ENCODE results near the gene CA10. TPM values are rescaled to one million over a fixed set of nuclear protein-coding genes. Genes with fewer than 3 reads are reported as not detected.

CA10 gene
- total and polyA plus RNA-seq, 2 of the 4 experiments (the other 2 are of a cell fraction) = not detected

DNA sequence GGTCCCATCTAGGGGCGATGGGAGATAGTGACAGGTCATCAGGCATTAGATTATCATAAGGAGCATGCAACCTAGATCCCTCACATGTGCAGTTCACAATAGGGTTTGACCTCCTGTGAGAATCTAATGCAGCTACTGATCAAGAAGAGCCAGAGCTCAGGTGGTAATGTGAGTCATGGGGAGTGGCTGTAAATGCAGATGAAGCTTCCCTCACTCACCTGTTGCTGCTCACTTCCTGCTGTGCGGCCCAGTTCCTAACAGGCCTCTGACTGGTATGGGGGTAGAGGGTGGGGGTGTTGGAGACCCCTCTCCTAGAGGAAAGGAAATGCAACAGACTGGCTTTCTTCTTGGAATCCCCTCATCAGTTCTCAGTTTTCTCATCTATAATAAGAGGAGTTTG, 131.4 kb downstream of the CA10 start:
- no peak overlapping the region for H2AK9ac ChIP-seq (replicated peaks; ENCODE audit: low read depth, low read length, poor library complexity)
- no peak overlapping the region for H3K27ac ChIP-seq (ENCODE audit: insufficient read depth, low read length)
- no peaks in the 10 kb centered on the region for H4K20me1 ChIP-seq (ENCODE audit: insufficient read depth, low read length)
- TF ChIP-seq, protein P1, sequence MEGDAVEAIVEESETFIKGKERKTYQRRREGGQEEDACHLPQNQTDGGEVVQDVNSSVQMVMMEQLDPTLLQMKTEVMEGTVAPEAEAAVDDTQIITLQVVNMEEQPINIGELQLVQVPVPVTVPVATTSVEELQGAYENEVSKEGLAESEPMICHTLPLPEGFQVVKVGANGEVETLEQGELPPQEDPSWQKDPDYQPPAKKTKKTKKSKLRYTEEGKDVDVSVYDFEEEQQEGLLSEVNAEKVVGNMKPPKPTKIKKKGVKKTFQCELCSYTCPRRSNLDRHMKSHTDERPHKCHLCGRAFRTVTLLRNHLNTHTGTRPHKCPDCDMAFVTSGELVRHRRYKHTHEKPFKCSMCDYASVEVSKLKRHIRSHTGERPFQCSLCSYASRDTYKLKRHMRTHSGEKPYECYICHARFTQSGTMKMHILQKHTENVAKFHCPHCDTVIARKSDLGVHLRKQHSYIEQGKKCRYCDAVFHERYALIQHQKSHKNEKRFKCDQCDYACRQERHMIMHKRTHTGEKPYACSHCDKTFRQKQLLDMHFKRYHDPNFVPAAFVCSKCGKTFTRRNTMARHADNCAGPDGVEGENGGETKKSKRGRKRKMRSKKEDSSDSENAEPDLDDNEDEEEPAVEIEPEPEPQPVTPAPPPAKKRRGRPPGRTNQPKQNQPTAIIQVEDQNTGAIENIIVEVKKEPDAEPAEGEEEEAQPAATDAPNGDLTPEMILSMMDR (conservative IDR thresholded peaks at IDR 0.05; ENCODE audit: low read depth, low read length) = no peak
- TF ChIP-seq POLR2A (IDR thresholded peaks at IDR 0.05; ENCODE audit: low read depth, low read length) (no peak), MAFK (IDR thresholded peaks at IDR 0.05; ENCODE audit: low read depth, low read length) (no peak), MXI1 (IDR thresholded peaks at IDR 0.05; ENCODE audit: borderline replicate concordance, low read depth, low read length) (no peak), FOS (IDR thresholded peaks at IDR 0.05; ENCODE audit: low read depth, low read length) (no peak), SMC3 (IDR thresholded peaks at IDR 0.05; ENCODE audit: low read depth, low read length) (no peak), BHLHE40 (IDR thresholded peaks at IDR 0.05; ENCODE audit: low read depth, low read length) (no peak), NFE2L2 (IDR thresholded peaks at IDR 0.05; ENCODE audit: low read depth, low read length) (no peak), RFX5 (IDR thresholded peaks at IDR 0.05; ENCODE audit: low read depth, low read length) (no peak), CEBPB (IDR thresholded peaks at IDR 0.05; ENCODE audit: low read depth, low read length) (no peak), MAZ (IDR thresholded peaks at IDR 0.05; ENCODE audit: borderline replicate concordance, low read depth, low read length) (no peak), RAD21 (IDR thresholded peaks at IDR 0.05; ENCODE audit: low read length) (no peak), RCOR1 (IDR thresholded peaks at IDR 0.05; ENCODE audit: insufficient replicate concordance, low read length) (no peak), USF2 (IDR thresholded peaks at IDR 0.05; ENCODE audit: low read depth, low read length) (no peak), CHD1 (IDR thresholded peaks at IDR 0.05; ENCODE audit: low read depth, low read length) (no peak)
- TF ChIP-seq, protein P2, sequence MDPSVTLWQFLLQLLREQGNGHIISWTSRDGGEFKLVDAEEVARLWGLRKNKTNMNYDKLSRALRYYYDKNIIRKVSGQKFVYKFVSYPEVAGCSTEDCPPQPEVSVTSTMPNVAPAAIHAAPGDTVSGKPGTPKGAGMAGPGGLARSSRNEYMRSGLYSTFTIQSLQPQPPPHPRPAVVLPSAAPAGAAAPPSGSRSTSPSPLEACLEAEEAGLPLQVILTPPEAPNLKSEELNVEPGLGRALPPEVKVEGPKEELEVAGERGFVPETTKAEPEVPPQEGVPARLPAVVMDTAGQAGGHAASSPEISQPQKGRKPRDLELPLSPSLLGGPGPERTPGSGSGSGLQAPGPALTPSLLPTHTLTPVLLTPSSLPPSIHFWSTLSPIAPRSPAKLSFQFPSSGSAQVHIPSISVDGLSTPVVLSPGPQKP (IDR thresholded peaks at IDR 0.05; ENCODE audit: borderline replicate concordance, low read depth, low read length) = no peak
- no peaks in the 10 kb centered on the region for H3K36me3 ChIP-seq (ENCODE audit: control insufficient read depth, insufficient read depth, low read length)
- no peak overlapping the region for H3K23ac ChIP-seq (ENCODE audit: low read depth, low read length)
- no peak overlapping the region for H3K18ac ChIP-seq (ENCODE audit: low read depth, low read length)
- no peak overlapping the region for H3K56ac ChIP-seq (ENCODE audit: extremely low read depth, insufficient read depth, low read length)
- DNase-seq (no peak), ATAC-seq (ENCODE audit: low read depth) (no peak)
- ChIA-PET POLR2A (ENCODE audit: unreplicated experiment) (no interaction called here), CTCF (no interaction called here)
- no peak overlapping the region for H3K4ac ChIP-seq (ENCODE audit: low read depth, low read length)
- H2BK15ac ChIP-seq (ENCODE audit: low read depth, low read length) = no peak overlapping the region
- no peak overlapping the region for H3K4me3 ChIP-seq (ENCODE audit: insufficient read depth, low read depth, low read length)
- peaks cover 5% of the 10 kb centered on the region for H3K9me3 ChIP-seq (ENCODE audit: control insufficient read depth, insufficient read depth, low read length)
- H3K27me3 ChIP-seq (ENCODE audit: control insufficient read depth, insufficient read depth, low read length) = no peaks in the 10 kb centered on the region
- H3K4me1 ChIP-seq (ENCODE audit: control insufficient read depth, insufficient read depth, low read length) = no peaks in the 10 kb centered on the region
- H3K9me1 ChIP-seq (ENCODE audit: insufficient read depth, low read length) = no peaks in the 10 kb centered on the region
- no peak overlapping the region for H3K4me2 ChIP-seq (ENCODE audit: low read depth, low read length)
- H3K14ac ChIP-seq (replicated peaks; ENCODE audit: low read depth, low read length) = no peak overlapping the region
- dilution Hi-C loops (cut with HindIII; ENCODE audit: low sequenced_read_pairs, unreplicated experiment) = no loop called here
- H4K5ac ChIP-seq (ENCODE audit: low read depth, low read length) = no peak overlapping the region
- no peak overlapping the region for H2BK120ac ChIP-seq (ENCODE audit: low read depth, low read length)
- no peak overlapping the region for H4K8ac ChIP-seq (ENCODE audit: low read depth in 2 of 2, low read length in 2 of 2)
- no peak overlapping the region for H2BK20ac ChIP-seq (ENCODE audit: low read depth, low read length)
- no peak overlapping the region for H2BK5ac ChIP-seq (ENCODE audit: low read depth, low read length, poor library complexity, severe bottlenecking)
- H4K91ac ChIP-seq (ENCODE audit: insufficient read depth, low read depth, low read length) = no peak overlapping the region
- H2AFZ ChIP-seq (replicated peaks; ENCODE audit: low read length, poor library complexity) = no peak overlapping the region
- no peak overlapping the region for H3K9ac ChIP-seq (ENCODE audit: low read depth, low read length)
- H2AK5ac ChIP-seq (ENCODE audit: low read depth, low read length) = no peak overlapping the region
- no CpG with 5 or more reads among the region's 2 CpGs for WGBS, 2 experiments (ENCODE audit: extremely low coverage in 2 of 2, insufficient read length in 1 of 2)
- BruUV-seq (replicated peaks) = no TSS peak
- in situ Hi-C loops (cut with MboI; ENCODE audit: low sequenced_read_pairs) = no loop called here
- H3K79me1 ChIP-seq (ENCODE audit: low read depth in 1 of 2, low read length in 2 of 2) = no peaks in the 10 kb centered on the region
- intact Hi-C loops (cut with micrococcal nuclease) = no loop called here
